HepG2 (cell line): ENCODE data around the gene UQCC2.

Experiments used
- CTCF ChIP-seq: sonication (generic); formaldehyde crosslinking; IDR thresholded peaks from 2 replicates; pipeline ENCODE4 v1.5.0; 2020; ENCODE audit warnings: mild to moderate bottlenecking, missing genetic modification reagents, moderate library complexity
- FOXJ3 ChIP-seq: sonication (generic); formaldehyde crosslinking; IDR thresholded peaks from 2 replicates; pipeline ENCODE4 v1.4.0; 2020; ENCODE audit warnings: missing genetic modification reagents, mild to moderate bottlenecking, borderline replicate concordance
- JUNB ChIP-seq: sonication (generic); formaldehyde crosslinking; IDR thresholded peaks from 2 replicates; pipeline ENCODE4 v1.8.0; 2022; ENCODE audit warnings: missing genetic modification reagents, mild to moderate bottlenecking, borderline replicate concordance
- POLR2A ChIP-seq, 2 experiments: IDR thresholded peaks; 2 replicates each; pipeline ENCODE4 v1.6.1; 2011; ENCODE audit warnings: low read depth in 2 of 2, low read length in 2 of 2, mild to moderate bottlenecking in 1 of 2, moderate library complexity in 1 of 2; ENCODE audit not compliant: insufficient read depth in 1 of 2
- RXRA ChIP-seq: sonication (generic); formaldehyde crosslinking; IDR thresholded peaks from 2 replicates; pipeline ENCODE4 v1.5.1; 2020; ENCODE audit warnings: missing genetic modification reagents
- TAF1 ChIP-seq: sonication (generic); formaldehyde crosslinking; IDR thresholded peaks from 2 replicates; pipeline ENCODE4 v1.4.0; 2020; ENCODE audit warnings: missing genetic modification reagents
- TF ChIP-seq, protein P1 (sequence below): sonication (generic); formaldehyde crosslinking; IDR thresholded peaks from 2 replicates; pipeline ENCODE4 v1.4.0; 2020; ENCODE audit warnings: missing genetic modification reagents
- TF ChIP-seq, protein P2 (sequence below): IDR thresholded peaks from 2 replicates; pipeline ENCODE4 v1.6.1; 2012; ENCODE audit warnings: inconsistent platforms

DNA sequence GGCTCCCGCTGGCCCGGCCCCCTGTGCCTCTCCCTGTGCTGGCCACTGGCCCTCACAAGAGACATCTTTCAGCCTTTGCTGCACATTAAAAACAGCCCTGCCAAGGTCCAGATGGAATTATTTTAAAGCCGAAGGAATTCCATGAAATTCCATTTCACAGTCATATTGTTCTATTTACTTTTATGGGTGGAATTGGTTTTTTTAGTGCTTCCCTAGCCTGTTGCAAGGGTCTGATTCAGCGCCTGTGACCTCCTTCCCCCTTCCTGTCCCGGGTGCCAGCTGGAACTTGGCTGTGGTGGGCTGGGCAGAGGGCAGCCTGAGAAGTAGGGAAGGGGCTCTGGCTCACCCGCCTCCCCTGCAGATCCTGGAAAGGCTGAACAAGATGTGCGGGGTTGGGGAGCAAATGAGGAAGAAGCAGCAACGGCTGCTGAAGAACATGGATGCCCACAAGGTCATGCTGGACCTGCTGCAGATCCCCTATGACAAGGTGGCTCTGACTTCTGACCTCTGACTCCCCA is 34.3 kb downstream of the UQCC2 start:
- TF ChIP-seq RXRA (CRISPR knock-in tag) (no peak), POLR2A (IDR thresholded peaks at IDR 0.05; ENCODE audit: insufficient read depth in 1 of 2, low read depth in 2 of 2, low read length in 2 of 2) (no peak), FOXJ3 (CRISPR knock-in tag) (no peak), CTCF (CRISPR knock-in tag) (no peak), JUNB (CRISPR knock-in tag) (no peak), TAF1 (CRISPR knock-in tag) (no peak)
- TF ChIP-seq, protein P1, sequence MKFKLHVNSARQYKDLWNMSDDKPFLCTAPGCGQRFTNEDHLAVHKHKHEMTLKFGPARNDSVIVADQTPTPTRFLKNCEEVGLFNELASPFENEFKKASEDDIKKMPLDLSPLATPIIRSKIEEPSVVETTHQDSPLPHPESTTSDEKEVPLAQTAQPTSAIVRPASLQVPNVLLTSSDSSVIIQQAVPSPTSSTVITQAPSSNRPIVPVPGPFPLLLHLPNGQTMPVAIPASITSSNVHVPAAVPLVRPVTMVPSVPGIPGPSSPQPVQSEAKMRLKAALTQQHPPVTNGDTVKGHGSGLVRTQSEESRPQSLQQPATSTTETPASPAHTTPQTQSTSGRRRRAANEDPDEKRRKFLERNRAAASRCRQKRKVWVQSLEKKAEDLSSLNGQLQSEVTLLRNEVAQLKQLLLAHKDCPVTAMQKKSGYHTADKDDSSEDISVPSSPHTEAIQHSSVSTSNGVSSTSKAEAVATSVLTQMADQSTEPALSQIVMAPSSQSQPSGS (CRISPR knock-in tag), result no peak
- TF ChIP-seq, protein P2, sequence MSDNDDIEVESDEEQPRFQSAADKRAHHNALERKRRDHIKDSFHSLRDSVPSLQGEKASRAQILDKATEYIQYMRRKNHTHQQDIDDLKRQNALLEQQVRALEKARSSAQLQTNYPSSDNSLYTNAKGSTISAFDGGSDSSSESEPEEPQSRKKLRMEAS, result no peak
